CD4-positive, alpha-beta T cell treated with Interleukin-17A for 4 hours (primary cell): ENCODE data around the gene SLX4.

Experiments
- DNase-seq: peaks from one replicate; pipeline ENCODE4 v3.0.0-alpha.2; 2020; ENCODE audit warnings: mixed read lengths

The SLX4 gene

GRCh38 chr16:3599121-3599520, 12.3 kb downstream of the SLX4 start:
- no peak for DNase-seq

GRCh38 chr16:3598236-3598635, 13.2 kb downstream of the SLX4 start:
- DNase-seq = no peak

- no peak for DNase-seq
Observed at GRCh38 chr16:3597676-3598075, 13.7 kb downstream of the SLX4 start.

- DNase-seq = no peak
Observed at GRCh38 chr16:3597226-3597625, 14.2 kb downstream of the SLX4 start.

- DNase-seq = no peak
Observed at GRCh38 chr16:3596101-3596861, 15.1 kb downstream of the SLX4 start.

- DNase-seq = no peak
Observed at GRCh38 chr16:3595521-3596021, 15.8 kb downstream of the SLX4 start.

GRCh38 chr16:3595110-3595486, 16.3 kb downstream of the SLX4 start:
- DNase-seq = no peak

- DNase-seq = no peak
Observed at GRCh38 chr16:3594316-3595109, 16.9 kb downstream of the SLX4 start.

GRCh38 chr16:3592559-3592958, 18.8 kb downstream of the SLX4 start:
- DNase-seq = no peak

- no peak for DNase-seq
Observed at GRCh38 chr16:3591991-3592390, 19.4 kb downstream of the SLX4 start.

GRCh38 chr16:3591436-3591803, 20.0 kb downstream of the SLX4 start:
- no peak for DNase-seq

GRCh38 chr16:3590736-3591435, 20.5 kb downstream of the SLX4 start:
- no peak for DNase-seq

- DNase-seq = no peak
Observed at GRCh38 chr16:3589991-3590701, 21.3 kb downstream of the SLX4 start.

- DNase-seq = no peak
Observed at GRCh38 chr16:3589441-3589921, 21.9 kb downstream of the SLX4 start.

GRCh38 chr16:3589001-3589400, 22.4 kb downstream of the SLX4 start:
- DNase-seq = no peak

GRCh38 chr16:3587547-3588110, 23.8 kb downstream of the SLX4 start:
- DNase-seq = no peak

- DNase-seq = no peak
Observed at GRCh38 chr16:3584412-3584811, 27.0 kb downstream of the SLX4 start.

- DNase-seq = no peak
Observed at GRCh38 chr16:3583303-3584038, 27.9 kb downstream of the SLX4 start.

GRCh38 chr16:3582276-3583165, 28.9 kb downstream of the SLX4 start:
- DNase-seq = no peak

- no peak for DNase-seq
Observed at GRCh38 chr16:3581392-3581791, 30.0 kb downstream of the SLX4 start.

GRCh38 chr16:3580686-3581085, 30.7 kb downstream of the SLX4 start:
- DNase-seq = no peak
